ENCODE results near the gene ATRN.
"Not testable (repeated sequence)": the region's sequence is repeated elsewhere in the genome, so short reads cannot be mapped to it uniquely, and the experiment has no call there.

Gene ATRN

GRCh38 chr20:3576363-3576762, 105.5 kb downstream of the ATRN start:
- no peak for DNase-seq

- DNase-seq = no peak
Observed at GRCh38 chr20:3577366-3577765, 106.5 kb downstream of the ATRN start.

- no peak for DNase-seq
Observed at GRCh38 chr20:3580412-3580811, 109.6 kb downstream of the ATRN start.

DNA sequence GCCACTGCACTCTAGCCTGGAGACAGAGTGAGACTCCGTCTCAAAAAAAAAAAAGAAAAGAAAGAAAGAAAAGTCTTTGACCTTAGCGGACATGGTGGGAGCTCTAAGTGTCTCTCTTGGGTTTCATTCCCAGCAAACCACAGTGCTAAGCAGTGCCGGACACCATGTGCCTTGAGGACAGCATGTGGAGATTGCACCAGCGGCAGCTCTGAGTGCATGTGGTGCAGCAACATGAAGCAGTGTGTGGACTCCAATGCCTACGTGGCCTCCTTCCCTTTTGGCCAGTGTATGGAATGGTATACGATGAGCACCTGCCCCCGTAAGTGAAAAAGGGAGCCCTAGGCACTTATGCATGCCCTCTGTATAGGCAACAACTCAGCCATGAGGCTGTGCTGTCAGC, 112.9 kb downstream of the ATRN start:
- DNase-seq = no peak

DNA sequence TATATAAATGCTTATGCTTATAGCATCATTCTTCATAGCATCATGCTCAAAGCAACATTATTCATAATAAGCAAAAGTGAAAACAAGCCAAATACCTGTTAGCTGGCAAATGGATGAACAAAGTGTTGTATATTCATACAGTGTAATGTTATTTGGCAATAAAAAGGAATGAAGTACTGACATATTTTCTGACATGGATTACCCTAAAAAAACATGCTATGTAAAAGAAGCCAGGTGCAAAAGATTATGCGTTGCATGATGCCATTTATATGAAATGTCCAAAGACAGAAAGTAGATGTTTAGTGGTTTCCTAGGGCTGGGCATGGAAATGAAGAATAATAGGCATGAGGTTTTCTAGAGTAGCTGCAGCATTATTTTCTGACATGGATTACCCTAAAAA, 115.3 kb downstream of the ATRN start:
- DNase-seq = no peak

- DNase-seq = no peak
Observed at GRCh38 chr20:3590164-3590563, 119.3 kb downstream of the ATRN start.

DNA sequence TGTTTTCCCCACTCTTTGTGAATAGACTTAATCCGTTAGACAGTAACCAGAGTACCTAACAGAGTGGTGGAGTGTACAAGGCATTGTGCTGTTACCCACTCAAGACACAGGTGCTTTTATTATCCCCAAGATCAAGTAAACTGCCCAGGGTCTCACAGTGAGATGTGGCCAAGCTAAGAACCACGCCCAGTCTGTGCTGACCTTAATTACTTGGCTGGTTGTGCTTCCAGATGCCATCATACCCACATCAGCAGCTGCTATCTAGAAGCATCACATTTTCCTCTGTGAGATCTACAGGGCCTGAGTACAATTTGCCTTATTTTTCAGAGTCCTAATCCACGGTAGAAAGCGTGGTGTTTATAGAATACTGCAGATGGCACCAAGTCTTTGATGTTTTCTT, 122.1 kb downstream of the ATRN start:
- DNase-seq = no peak

- no peak for DNase-seq
Observed at GRCh38 chr20:3595541-3595940, 124.7 kb downstream of the ATRN start.

DNA sequence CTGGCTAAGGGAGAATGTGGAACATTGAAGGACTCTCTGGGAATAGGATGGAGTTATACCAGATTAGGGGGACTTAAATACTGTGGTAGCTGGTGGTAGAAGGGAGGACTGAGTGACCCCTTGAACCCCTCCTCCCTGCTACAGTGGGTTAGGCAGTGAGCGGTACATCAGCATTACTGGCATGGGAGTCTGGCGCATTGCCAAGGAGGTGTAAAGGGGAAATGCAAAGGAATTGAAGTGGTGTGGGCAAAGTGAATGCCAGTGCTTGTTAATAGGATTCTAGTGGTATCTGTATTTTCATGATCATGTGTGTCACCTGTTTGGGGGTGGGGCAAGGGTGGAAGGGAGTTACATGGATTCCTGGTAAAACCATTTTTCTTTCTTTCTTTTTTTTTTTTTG, 132.3 kb downstream of the ATRN start:
- DNase-seq = no peak

- not testable (repeated sequence) for DNase-seq
Observed at GRCh38 chr20:3605386-3605886, 134.6 kb downstream of the ATRN start.

GRCh38 chr20:3606021-3606420, 135.2 kb downstream of the ATRN start:
- DNase-seq = no peak

DNA sequence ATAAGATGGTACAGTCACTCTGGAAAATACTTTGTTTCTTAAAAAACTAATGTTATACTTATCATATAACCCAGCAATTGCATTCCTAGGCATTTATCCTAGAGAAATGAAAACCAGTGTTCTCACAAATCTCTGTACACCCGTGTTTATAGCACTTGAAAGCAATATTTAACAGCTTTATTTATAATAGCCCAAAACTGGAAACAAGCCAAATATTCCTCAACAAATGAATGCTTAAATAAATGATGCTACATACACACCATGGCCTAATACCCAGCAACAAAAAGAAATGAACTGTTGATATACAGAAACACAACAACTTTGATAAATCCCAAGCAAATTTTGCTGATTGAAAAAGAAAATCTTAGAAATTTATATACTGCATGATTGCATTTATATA, 141.1 kb downstream of the ATRN start:
- DNase-seq = no peak

- DNase-seq = no peak
Observed at GRCh38 chr20:3612795-3613572, 142.2 kb downstream of the ATRN start.

GRCh38 chr20:3613821-3614440, 143.1 kb downstream of the ATRN start:
- no peak for DNase-seq

- DNase-seq = no peak
Observed at GRCh38 chr20:3614466-3614865, 143.6 kb downstream of the ATRN start.

DNA sequence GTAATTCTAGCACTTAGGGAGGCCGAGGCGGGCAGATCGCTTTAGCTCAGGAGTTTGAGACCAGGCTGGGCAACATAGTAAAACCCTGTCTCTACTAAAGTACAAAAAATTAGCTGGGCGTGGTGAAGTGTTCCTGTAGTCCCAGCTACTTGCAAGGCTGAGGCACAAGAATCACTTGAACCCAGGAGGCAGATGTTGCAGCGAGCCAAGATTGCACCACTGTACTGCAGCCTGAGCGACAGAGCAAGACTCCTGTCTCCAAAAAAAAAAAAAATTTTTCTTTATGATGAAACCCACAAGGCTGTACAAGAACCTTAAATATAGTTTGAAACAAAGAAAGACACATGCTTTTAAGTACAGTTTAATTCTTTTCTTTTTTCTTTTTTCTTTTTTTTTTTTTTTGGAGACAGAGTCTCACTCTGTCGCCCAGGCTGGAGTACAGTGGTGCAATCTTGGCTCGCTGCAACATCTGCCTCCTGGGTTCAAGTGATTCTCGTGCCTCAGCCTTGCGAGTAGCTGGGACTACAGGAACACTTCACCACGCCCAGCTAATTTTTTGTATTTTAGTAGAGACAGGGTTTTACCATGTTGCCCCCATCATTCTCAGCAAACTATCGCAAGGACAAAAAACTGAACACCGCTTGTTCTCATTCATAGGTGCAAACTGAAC, 144.5 kb downstream of the ATRN start:
- DNase-seq = not testable (repeated sequence)

- no peak for DNase-seq
Observed at GRCh38 chr20:3616250-3616649, 145.4 kb downstream of the ATRN start.

- no peak for DNase-seq
Observed at GRCh38 chr20:3621111-3621510, 150.3 kb downstream of the ATRN start.

- DNase-seq = no peak
Observed at GRCh38 chr20:3622406-3622805, 151.6 kb downstream of the ATRN start.

DNA sequence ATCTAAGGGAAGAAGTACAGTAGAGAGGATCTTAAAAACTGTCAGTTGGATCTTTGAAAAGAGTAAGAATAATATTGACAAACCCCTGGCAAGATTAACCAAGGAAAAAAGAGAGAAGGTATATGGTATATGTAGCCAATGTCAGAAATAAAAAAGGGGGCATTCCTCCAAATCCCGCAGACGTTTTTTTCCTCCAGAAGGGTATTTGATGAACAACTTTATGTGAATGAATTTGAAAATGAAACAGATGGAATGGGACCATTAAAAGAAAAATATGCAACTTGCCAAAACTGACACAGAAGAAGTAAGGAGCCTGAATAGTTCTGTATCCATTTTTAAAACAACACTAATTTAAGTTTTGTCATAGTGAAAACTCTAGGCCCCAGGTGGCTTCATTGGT, 156.7 kb downstream of the ATRN start:
- DNase-seq = no peak

DNA sequence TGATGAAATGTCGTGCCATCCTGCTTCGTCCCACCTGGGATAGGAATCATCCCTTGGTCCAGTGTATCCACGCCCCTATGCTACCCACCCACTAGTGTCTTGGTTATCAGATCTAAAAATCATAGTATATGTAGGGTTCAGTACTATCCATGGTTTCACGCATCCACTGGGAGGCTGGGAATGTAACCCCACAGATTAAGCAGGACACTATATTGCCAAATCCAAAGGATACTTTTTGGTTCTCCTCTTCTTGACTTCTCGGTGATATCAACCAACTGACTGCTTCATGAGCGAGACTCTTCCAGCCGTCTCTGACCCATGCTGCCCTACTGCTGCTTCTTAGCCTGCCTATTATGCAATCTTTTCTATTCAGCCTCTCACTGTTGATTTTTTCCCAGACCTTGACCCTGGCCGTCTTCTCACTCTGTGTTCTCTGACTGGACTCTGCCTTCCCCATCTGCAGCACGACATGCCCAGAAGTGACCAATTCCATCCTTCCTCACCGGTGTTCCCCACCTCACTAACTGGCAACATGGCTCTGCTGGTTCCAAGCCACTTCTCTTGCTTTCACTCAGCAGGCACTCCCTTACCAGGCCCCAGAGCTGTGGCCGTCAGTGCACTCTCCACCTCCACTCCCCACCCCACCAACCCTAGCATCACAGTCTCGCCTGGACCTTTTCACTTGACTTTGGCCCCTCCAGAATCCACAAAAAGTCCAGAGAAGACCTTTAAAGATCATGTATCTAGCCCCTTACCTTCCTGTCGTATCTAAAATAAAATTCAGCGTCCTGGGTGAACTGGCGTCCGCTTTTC, 157.9 kb downstream of the ATRN start:
- no peak for DNase-seq

DNA sequence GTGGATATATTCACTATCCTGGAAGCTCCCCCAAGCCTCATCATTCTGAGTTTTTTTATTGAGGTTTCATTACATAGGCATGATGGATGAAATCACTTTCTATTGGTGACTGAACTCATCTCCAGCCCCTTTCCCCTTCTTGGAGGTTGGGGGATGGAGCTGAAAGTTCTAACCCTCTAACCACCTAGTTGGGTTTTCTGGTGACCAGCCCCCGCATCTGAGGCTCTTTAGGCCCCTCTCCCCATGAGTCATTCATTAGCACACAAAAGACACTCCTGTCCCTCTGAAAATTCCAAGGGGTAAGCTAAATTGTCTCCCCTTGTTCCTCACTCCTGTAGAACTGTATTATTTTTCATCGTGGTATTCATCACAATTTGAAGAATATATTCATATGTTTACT, 159.1 kb downstream of the ATRN start:
- no peak for DNase-seq

DNA sequence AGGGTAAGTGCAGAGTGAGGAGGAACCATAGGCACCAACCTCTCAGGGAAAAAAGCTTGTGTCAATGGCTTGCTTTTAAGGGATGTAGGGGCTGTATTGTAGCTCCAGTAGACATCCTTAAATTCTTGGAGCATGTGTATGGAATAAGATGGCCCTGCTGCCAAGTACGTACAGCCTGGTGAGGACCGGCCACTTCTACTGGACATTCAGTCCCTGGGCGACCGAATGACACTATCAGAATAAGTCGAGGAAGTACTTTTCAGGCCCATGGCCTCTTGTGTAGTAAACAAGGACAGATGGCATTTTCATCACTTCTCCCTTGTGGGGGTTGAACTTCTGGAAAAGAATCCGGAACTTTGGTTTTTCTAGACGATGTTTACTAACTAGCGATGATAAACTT, 159.6 kb downstream of the ATRN start:
- no peak for DNase-seq
